GM21786 (cell line): ENCODE results near the gene RXRA.

Source experiments
- ATAC-seq: cut with Tn5 transposase; IDR thresholded peaks from one replicate; pipeline ENCODE4 v1.9.1; 2021; ENCODE audit not compliant: unreplicated experiment

Gene RXRA

DNA sequence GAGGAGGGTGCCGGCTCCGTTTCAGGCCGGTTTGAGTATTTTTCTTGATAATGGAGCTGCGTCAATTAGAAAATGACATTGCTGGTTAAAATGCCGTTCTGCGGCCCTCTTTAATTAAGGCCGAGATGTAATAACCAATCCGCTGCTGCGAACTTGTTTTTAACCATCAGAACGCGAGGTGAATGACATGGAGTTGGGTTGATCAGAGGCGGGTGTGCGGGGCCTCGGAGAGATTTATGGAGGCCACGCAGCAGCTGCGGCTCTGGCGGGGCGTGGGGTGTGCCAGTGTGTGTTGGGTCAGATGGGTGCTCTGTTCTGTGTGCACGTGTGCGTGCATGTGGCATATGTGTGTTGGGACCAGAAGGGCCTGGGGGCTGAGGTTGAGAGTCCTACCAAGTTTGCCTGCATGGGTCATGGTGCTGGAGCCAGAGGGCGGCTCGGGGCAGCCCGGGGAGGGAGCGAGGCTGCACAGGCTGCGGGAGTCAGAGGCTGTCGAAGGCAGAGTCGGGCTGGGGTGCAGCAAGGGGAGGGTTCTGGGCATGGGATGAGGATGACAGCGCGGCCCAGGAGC, 25.4 kb downstream of the RXRA start:
- ATAC-seq: no peak

DNA sequence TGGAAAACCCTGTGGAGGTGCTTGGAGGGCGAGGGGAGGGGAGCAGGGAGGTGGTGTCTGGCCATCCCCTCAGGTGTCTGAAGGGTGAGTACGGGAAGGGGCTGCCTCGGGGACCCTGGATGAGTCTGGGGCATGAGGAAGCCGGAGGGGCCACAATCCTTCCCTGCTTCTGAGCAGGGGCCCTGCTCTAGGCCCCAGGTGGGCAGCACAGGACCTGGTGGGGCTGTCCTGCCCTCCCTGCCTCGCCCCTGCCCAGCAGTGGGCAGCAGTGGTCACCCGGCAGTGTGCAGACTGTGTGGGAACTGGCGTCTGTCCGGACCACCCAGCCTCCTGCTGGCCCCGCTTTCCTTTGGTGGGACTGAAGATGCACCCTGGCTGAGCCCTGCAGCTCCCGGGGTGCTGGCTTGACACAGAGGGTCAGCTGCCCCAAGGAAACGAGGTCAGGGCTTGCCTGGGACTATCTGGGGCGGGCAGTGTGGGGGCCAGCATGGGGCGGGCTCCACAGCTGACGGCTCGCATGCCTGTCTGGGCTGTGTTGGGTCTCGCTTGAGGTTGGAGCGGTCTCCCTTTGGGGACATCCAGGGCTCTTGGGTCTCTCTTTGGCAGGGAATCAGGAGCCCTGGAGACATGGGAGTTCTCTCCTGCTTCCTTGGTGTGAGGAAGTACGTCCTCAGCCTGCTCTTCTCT, 26.1 kb downstream of the RXRA start:
- ATAC-seq: no peak

DNA sequence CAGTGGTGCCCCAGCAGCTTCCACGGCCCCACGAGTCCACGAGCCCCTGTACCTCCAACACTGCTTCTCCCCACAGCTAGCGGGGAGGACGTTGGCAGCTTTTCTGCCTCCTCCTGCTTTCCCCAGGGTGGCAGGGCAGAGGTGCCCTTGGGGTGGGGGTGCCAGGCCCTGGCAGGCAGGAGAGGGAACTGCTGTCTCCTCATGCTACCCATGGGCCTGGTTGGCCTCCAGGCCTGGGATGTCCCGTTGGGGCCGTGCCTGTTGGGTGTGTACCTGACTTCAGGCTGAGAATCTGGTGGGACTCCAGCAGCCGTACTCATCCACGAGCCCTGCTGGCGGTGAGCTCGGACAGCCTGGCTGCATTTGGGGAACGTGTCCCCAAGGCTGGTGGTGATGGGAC, 27.3 kb downstream of the RXRA start:
- no peak for ATAC-seq

DNA sequence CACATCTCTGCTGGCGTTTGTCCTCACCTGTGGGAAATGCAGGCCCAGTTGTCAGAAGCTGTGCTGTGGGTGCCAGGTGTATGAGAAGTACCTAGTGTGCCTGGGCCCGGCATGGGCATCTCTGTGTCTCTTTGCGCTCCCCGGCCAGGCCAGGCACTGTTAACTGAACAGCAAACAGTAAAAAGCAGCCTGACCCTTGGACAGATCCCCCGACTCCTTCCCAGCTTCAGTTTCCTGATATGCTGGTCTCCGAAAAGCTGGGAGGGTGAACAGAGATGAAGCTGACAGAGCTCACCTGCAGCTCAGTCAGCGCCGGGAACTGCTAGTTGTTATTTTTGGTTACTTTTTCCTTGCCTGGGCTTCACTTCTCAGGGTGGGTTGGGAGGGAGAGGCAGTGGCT, 28.9 kb downstream of the RXRA start:
- ATAC-seq: no peak

DNA sequence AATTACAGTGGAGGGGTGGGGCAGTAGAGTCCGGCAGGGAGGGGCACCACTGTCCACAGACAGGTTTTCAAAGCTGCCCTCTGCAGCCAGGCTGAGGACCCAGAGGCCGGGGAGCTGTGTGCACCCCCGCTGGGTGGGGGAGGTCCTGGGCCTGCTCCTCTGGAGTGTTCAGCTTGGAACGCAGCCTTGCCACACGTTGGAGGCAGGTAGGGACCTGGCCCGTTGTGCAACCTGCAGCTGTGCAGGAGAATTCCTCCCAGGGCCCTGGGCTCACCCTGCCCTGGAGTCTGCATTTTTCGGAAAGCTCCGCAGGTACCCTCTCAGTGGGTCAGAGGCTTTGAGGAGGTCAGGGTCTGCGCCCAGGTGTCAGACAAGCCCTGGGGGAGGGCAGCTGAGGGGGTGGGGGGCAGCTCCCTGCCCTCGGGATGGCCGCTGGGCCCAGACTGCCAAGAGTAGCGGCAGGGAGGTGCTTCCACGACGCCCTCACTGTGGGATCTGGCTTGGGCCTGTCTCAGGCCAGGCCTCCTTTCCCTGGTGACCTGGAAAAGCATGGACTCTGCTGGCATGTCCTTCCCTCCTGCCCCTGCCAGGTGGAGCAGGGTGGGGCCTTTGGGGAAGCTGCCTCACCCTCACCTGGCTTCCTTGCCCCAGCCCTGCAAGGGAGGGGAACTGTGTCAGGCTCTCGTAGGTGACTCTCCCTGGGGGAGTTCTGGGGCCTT, 29.5 kb downstream of the RXRA start:
- no peak for ATAC-seq

- ATAC-seq: no peak
Measured at GRCh38 chr9:134356496-134357470, 30.5 kb downstream of the RXRA start.

GRCh38 chr9:134357631-134358025, 31.4 kb downstream of the RXRA start:
- no peak for ATAC-seq

- ATAC-seq: no peak
Measured at GRCh38 chr9:134358026-134358661, 31.9 kb downstream of the RXRA start.

- ATAC-seq: no peak
Measured at GRCh38 chr9:134358662-134359319, 32.5 kb downstream of the RXRA start.

- ATAC-seq: no peak
Measured at GRCh38 chr9:134359493-134360179, 33.4 kb downstream of the RXRA start.

GRCh38 chr9:134360180-134360759, 34.0 kb downstream of the RXRA start:
- ATAC-seq: no peak

DNA sequence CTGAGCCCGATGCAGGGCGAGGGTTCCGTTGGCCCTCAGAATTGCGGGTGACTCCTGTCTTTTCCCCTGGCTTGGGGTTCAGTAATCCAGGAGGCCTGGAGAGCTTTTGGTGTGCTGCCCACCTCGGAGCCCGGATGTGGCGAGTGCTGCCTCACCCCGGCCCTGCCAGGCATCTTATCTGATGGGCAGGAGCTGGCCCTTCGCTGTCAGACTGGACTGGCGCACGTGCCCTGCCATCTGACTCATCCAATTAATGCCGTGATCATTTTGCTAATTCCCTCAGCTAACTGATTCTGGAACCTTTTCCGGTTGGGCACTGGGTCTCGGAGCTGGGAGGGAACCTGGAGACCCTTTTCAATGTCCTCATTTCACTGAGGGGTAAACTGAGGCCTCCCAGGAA, 34.6 kb downstream of the RXRA start:
- no peak for ATAC-seq

DNA sequence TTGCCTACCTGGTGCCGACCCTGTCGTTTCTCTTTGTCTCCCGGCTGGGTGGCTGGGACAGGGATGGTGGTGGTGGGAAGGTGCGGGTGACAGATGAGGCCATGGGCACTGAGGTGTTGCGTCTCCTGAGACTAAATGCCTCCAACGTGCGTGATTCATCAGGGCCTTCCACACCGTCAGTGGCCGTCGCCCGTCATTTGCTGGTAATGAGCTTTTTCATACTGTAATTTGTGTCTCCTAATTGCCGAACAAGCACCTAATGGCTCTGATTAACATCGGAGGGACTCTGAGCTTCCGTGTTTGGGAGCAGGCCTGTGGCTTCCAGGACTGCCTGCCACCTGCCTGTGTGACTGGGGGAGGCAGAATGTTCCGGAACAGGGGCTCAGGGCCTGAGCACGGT, 35.2 kb downstream of the RXRA start:
- no peak for ATAC-seq

GRCh38 chr9:134361843-134362414, 35.7 kb downstream of the RXRA start:
- ATAC-seq: no peak

GRCh38 chr9:134363450-134363849, 37.2 kb downstream of the RXRA start:
- ATAC-seq: no peak

- no peak for ATAC-seq
Measured at GRCh38 chr9:134364391-134365114, 38.3 kb downstream of the RXRA start.

DNA sequence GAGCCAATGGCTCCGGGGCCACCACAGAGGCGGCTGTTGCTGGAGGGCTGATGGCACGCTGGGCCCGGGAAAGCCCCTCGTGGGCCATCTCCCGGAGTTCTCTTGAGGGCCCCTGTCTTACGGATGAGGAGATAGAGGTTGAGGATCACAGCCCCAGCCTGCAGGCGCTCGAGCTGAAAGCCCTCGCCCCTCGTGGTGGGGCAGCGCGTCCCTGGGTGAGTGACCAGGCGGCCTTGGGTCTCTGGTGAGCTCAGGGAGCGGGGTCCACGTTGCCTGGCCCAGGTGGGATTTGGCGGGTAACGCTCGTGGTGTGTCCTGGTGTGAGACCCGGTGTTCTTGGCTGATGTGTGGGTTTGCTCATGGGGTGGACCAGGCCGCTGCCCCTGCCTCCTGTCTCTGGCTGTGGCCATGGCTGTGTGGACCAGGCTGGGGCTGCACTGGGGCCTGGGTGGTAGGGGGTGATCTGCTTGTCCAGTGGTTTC, 38.9 kb downstream of the RXRA start:
- no peak for ATAC-seq

GRCh38 chr9:134365791-134366222, 39.6 kb downstream of the RXRA start:
- ATAC-seq: no peak
